GM19328 (cell line): ENCODE results near the gene ZG16.
"Not testable (repeated sequence)": the region's sequence is repeated elsewhere in the genome, so short reads cannot be mapped to it uniquely, and the experiment has no call there.

ENCODE experiments used
- ATAC-seq: cut with Tn5 transposase; IDR thresholded peaks from one replicate; pipeline ENCODE4 v1.9.1; 2021; ENCODE audit warnings: mild to moderate bottlenecking, moderate library complexity; ENCODE audit not compliant: unreplicated experiment

The ZG16 gene

DNA sequence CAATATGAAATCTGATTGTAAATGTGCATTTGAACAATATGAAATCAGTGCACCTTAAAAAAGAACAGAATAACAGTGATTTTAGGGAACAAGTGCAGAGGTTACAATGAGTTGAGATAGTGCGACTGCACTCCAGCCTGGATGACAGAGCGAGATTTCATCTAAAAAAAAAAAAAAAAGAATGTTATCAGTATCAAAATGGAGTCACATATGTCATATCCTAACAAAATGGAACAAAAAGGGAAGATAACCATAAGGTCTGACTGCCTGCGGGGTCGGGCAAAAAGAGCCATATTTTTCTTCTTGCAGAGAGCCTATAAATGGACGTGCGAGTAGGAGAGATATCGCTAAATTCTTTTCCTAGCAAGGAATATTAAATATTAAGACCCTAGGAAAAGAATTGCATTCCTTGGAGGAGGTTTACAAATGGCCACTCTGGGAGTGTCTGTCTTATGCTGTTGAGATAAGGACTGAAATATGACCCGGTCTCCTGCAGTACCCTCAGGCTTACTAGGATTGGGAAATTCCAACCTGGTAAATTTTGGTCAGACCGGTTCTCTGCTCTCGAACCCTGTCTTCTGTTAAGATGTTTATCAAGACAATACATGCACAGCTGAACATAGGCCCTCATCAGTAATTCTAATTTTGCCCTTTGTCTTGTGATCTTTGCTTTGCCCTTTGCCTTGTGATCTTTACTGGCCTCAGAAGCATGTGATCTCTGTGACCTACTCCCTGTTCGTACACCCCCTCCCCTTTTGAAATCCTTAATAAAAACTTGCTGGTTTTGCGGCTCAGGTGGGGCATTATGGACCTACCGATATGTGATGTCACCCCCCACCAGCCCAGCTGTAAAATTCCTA, 5.3 kb downstream of the ZG16 start:
- ATAC-seq = not testable (repeated sequence)

DNA sequence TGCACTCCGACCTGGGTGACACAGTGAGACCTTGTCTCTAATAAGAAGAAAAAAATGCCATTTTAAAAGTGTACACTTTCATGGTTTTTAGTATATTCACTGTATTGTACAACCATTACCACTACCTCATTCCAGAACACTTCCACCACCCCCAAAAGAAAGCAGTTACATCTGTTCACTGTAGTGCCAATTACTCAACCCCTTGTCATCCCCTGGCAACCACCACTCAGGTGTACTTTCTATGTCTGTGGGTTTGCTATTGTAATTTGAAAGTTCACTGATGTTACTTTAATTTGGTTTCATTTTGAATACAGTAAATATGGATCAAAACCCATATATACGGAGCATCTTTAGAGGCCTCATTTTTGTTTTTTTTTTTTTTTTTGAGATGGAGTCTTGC, 6.1 kb downstream of the ZG16 start:
- no peak for ATAC-seq

DNA sequence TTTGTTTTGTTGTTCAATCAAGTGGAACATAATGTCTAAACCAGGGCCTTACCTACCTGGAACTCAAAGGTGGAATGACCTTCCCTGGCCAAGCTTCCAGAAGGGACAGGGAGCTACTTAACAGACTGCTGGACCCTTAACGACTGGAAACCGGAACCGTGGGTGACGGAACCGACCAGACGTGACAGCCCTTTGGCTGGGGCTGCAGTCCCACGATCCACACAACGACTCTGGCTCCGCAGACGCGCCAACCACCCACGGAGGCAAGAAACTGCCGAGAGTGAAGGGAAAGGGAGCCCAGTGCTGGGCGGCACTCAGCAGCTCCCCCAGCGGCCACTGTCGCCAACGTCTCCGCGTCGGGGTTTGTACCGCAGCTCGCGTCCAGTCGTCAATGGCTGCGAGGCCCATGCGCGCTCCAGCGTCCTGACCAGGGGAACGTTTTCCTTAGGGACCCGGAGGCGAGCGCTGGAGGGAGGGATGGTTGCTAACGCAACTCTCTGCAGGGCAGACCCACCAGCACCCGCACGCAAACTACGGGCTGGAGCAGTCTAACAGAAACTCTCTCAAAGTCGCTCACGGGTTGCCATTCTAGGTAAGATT, 6.9 kb downstream of the ZG16 start:
- ATAC-seq = no peak

DNA sequence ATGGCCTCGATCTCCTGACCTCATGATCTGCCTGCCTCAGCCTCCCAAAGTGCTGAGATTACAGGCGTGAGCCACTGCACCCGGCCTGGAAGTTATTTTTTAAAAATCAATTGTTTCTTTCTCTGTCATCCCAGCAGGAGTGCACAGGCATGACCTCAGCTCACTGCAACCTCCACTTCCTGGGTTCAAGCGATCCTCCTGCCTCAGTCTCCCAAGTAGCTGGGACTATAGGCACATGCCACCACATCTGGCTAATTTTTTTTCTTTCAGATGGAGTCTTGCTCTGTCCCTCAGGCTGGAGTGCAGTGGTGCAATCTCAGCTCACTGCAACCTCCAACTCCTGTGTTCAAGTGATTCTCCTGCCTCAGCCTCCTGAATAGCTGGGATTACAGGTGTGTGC, 9.1 kb downstream of the ZG16 start:
- not testable (repeated sequence) for ATAC-seq

DNA sequence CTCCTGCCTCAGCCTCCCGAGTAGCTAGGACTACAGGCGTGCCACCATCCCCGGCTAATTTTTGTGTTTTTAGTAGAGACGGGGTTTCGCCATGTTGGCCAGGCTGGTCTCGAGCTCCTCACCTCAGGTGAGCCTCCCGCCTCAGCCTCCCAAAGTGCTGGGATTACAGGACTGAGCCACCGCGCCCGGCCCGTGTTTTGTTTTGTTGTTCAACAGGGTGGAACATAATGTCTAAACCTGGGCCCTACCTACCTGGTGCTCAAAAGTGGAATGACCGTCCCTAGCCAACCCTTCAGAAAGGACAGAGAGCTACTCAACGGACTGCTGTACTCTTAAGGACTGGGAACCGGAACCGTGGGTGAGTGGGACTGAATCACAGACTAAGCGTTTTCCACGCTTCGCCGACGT, 11.7 kb downstream of the ZG16 start:
- ATAC-seq = no peak

DNA sequence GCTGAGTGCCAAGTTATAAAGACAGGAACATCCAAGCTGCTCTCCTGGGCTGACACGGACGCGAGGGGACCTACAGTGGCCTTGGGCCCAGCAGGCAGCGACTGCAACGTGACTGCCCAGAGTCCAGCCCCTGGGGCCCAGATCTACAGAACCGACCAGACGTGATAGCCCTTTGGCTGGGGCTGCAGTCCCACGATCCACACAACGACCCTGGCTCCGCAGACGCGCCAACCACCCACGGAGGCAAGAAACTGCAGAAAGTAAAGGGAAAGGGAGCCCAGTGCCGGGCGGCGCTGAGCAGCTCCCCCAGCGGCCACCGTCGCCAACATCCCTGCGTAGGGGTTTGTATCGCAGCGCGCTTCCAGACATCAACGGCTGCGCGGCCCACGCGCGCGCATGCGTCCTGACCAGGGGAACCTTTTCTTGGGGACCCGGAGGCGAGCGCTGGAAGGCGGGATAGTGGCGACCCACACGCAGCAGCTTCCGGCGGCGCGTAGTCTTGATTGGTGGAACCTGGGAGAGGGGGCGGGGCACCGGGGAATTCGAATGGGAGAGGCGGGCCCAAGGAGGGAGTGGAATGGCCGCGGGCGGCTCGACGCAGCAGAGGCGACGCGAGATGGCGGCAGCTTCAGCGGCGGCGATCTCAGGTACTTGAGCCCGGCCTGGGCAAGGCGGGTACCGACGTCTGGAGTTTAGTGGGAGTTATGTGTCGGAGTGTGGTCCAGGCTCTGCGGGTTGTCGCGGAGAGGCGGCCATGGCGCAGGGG, 12.3 kb downstream of the ZG16 start, which contains the start of gene KIF22:
TSS of gene KIF22 (plus strand) at position 569 of the 766 bp plus-strand sequence. CDS start at position 578, 9 bp downstream.
- ATAC-seq = peak; percentile 90

DNA sequence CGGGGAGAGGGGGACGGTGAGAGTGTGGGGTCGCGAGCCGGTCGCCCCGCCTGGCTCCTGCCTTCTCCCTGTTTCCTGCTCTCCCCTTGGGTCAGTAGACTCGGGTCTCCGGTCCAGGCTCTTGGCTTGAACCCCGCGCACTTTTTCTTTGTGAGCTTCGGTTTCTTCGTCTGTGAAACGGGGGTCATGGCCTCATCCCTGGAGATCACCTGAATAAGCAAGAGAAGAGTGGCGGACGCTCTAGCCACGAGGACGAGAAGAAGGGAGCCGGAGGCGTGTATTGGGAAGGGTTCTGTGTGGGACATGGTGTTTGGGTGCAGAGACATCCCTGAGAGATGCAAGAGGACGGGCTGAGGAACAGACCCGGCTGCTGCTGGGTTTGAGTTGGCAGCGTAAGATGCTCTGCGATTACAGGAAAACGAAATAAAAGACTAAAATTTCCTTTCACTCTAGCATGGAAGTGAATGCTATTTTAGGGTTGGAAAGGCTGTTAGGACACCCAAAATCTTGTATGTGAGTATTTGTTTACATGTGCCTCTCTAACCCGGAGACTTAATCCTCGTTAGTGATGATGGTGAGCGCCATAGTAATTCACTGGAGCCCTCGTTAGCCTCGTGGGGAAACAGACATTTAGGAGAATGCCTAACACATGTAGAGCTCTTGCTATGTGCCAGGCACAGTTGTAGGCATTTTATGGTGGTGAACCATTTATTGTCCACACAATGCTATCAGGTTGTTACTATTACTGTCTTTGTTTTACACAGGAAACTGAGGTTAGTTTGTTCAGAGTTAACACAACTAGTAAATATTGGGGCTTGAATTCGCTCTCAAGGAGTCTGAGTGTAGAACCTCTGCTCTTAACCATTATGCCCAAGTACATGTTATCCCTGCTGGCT, 13.1 kb downstream of the ZG16 start:
- no peak for ATAC-seq

DNA sequence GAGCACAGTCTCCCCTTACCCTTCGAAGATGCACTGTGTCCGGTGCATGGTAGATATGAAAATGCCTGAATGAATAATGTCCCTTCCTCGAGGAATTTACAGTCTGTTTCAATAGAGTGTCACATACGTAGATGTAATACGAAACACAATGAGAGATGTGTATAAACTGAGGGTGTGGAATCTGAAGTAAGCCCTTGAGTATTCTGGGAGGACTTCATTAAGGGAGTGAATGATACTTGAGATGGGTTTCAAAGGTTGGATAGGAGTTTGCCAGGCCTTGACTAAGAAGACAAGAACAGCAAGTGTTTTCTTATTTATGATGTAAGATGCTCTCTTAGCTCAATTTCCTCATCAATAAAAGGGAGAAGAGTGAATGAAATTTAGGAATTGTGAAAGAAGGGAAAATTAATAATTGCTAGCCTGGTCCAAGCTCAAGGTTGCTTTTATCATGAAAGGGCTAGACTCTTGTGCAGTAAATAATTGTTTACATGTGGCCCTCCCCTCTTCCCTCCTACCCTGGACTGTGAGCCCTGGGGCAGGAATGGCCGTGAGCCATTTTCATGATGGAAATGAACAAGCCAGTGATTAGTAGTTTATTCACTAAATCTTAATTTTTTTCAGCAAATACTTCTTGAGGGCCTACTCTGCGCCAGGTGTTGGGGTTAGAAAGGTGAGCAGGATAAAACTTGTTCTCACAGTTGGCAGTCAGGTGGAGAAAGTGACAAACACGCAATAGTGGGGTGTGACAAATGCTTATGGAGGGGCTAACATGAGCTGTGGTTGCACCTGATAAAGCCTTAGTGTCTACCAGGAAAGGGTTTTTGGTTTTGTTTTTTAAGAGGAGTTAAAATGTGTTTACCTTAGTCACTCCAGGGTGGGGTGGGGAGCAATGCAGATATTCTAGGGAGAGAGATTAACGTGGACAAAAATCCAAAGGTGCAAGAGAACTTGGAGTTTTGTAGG, 14.1 kb downstream of the ZG16 start:
- no peak for ATAC-seq

DNA sequence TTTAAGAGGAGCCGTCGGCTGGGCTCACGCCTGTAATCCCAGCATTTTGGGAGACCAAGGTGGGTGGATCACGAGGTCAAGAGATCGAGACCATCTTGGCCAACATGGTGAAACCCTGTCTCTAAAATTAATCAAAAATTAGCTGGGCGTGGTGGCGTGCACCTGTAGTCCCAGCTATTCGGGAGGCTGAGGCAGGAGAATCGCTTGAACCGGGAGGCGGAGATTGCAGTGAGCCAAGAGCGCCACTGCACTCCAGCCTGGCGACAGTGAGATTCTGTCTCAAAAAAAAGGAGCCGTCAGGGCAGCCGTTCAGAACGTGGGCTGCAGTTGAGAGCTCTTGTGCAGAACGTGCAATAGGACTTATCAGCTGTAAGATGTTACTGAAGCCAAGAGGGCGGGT, 15.1 kb downstream of the ZG16 start:
- not testable (repeated sequence) for ATAC-seq

DNA sequence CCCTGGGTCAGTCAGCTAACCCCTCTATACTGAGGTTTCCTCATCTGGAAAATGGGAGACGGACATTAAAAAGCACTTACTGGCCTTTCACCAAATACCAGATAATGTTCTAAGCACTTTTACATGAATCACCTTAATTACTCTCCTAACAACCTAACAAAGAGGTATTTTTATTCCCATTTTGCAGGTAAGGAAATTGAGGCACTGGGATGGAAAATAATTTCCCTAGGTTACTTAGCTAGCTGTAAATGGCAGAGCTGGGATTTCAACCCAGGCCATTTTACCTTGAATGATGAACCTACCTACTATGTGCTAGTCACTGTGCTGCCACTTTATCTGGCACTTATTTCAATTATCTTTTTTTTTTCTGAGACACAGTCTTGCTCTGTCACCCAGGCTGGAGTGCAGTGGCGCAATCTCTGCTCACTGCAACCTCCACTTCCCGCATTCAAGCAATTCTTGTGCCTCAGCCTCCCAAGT, 16.2 kb downstream of the ZG16 start:
- ATAC-seq = no peak

DNA sequence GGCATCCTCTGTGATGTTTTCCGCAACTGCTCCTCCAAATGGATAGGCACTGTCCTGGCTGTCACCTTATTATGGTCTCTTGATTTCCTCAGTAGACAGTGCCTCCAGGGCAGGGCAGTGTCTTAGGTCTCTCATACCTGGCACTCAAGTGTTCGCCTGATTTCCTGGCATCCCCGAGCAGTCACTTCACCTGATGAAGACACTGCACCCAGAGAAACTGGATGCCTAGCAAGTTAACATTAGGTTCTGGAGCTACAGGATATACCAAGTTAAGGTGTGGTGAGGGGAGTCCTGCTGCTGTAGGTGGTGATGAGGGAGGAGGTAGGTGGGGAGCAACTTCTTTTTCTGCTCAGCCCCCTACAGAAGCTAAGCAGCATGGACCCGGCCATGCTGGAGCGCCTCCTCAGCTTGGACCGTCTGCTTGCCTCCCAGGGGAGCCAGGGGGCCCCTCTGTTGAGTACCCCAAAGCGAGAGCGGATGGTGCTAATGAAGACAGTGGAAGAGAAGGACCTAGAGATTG, 24.4 kb downstream of the ZG16 start:
- no peak for ATAC-seq

DNA sequence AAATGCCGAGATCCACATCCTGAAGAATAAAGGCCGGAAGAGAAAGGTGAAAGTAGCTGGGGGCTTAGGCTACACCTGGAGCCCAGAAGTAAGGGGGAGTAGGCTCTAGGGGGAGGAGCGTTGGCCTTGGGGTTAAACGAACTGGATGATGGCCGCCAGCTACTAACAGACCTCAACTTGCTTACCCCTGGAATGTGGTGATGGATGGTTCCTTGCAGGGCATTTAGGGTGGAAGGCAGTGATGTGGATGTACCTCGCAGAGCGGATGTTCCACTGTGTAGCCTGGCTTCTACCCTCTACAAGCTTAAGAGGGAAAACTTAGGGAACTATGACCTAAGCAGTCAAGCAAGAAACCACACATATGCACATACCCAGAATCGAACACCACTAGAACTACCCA, 26.0 kb downstream of the ZG16 start:
- no peak for ATAC-seq

DNA sequence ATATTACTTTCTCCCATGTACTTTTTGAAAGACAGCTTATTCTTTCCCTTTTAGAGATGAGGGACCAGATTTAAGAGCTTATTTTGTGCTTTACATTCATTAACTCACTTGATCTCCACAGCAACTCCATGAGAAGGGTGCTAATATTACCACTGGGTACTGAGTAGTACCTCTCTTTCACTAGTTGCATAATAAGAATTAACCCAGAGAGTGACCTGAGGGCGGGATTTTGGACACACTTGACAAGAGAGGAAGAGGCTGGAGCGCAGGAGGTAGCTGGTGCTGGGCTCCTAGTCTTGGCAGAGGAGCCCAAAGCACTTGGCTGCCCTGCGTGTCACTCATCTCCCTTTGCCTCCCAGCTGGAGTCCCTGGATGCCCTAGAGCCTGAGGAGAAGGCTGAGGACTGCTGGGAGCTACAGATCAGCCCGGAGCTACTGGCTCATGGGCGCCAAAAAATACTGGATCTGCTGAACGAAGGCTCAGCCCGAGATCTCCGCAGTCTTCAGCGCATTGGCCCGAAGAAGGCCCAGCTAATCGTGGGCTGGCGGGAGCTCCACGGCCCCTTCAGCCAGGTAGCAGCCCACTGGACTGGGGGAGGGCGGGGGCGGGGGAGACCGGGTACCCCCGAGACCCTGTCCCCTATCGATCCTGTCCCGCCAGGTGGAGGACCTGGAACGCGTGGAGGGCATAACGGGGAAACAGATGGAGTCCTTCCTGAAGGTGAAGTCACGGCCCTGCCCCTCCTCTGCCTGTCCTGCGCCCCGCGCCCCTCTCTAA, 26.6 kb downstream of the ZG16 start:
- no peak for ATAC-seq

DNA sequence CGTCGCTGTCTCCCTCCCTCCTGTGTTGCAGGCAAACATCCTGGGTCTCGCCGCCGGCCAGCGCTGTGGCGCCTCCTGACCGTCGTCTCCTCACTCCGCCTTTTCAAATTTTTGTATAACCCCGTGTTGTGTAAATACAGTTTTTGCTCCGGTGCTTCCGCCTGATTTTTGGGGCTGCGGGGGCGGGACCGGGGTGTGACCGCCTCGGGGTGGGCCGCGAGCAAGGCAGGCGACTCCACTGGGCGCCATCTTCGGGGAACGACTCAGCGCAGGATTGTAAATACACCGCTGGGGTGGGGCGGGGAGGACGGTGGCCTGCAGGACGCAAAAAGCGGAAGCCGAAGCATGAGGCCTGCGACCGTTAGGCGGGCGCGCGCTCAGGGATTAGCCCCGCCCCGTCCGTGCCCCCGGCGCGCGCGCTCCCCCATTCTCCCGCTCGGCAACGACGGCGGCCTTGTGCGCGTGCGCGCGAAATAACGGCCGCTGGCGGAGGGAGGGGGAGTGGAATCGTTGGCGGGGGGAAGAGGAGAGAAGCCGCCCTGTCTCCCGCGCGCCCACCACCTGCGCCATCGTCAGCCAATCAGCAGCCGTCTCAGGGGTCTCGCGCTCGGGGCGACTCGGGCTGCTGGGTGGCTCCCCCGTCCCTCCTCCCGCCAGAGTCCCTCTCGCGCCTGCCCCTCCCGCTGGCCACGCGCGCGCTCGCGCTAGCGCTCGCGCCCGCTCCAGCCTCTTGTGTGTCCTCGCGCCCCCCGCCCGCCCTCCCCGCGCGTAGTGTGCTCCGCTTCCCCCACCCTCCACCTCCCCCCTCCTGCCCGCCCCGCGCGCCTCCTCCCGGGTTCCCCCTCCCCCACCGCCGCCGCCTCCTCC, 27.4 kb downstream of the ZG16 start:
- peak; percentile 52 for ATAC-seq

DNA sequence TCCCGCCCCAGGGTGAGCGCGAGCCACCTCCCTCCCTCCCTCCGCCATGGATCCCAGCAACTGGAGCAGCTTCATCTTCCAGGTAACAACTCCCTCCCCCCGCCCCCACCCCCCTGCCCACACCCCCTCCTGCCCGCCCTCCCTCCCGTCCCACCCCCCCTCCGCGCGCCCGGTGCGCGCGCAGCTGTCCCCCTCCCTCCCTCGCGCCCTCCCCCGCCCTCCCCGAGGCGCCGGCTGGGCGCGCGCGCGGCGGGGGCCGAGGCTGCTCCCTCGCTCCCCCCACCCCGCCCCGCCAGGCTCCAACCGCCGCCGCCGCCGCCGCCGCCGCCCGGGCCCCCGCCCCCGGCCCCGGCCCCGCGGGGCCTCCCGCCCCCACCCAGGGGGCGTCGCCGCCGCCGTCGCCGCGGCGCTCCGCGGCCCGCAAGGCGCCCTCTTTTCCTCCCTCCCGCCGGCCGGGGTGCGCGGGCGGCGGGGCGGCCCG, 28.1 kb downstream of the ZG16 start, which contains the start of gene MAZ:
TSS of gene MAZ (plus strand) at position 431 of the 481 bp plus-strand sequence. CDS start 173 bp downstream, outside the sequence.
- ATAC-seq = no peak

DNA sequence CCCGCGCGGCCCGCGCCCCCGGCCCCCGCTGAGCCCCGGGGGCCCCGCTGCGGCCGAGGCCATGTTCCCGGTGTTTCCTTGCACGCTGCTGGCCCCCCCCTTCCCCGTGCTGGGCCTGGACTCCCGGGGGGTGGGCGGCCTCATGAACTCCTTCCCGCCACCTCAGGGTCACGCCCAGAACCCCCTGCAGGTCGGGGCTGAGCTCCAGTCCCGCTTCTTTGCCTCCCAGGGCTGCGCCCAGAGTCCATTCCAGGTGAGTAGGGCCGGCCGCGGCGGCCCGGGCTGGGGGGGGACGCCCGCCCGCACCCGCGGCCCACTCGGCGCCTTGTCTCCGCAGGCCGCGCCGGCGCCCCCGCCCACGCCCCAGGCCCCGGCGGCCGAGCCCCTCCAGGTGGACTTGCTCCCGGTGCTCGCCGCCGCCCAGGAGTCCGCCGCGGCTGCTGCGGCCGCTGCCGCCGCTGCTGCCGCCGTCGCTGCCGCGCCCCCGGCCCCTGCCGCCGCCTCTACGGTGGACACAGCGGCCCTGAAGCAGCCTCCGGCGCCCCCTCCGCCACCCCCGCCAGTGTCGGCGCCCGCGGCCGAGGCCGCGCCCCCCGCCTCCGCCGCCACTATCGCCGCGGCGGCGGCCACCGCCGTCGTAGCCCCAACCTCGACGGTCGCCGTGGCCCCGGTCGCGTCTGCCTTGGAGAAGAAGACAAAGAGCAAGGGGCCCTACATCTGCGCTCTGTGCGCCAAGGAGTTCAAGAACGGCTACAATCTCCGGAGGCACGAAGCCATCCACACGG, 28.8 kb downstream of the ZG16 start:
- no peak for ATAC-seq
